Measurements from ENCODE around the gene SDK1.

The SDK1 gene

DNA sequence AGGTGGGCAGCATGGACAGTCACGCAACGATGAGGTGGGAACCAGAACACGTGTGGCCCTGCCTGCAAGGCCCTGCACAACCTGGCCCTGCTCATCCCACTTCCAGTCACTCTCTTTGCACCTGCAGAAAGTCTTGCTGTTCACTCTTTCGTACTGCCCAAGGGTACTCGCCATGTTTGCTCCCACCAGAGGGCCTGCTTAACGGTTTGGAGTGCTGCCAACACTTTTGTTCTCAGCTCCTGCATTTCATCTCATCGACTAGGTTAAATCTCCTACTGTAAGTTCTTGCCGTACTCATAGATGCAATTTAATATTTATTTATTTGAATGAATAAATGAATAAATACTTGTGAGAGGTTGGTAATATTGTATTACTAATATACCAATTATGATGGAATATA is 315.3 kb downstream of the SDK1 start:
- no peak overlapping the region for H3K4me2 ChIP-seq (ENCODE audit: low read length)
- H3K27ac ChIP-seq (ENCODE audit: low read depth, low read length): no peak overlapping the region
- no peak overlapping the region for H3K14ac ChIP-seq (ENCODE audit: low read length)
- H3K27me3 ChIP-seq (ENCODE audit: insufficient read depth, low read length): no peaks in the 10 kb centered on the region
- H2BK12ac ChIP-seq (ENCODE audit: low read length): no peak overlapping the region
- no peak overlapping the region for H2AK5ac ChIP-seq (ENCODE audit: low read length)
- no peak overlapping the region for H3K9ac ChIP-seq (ENCODE audit: low read length)
- no CpG with 5 or more reads among the region's 8 CpGs for WGBS (ENCODE audit: extremely low coverage, insufficient coverage, insufficient read length)
- no peaks in the 10 kb centered on the region for H3K79me1 ChIP-seq (ENCODE audit: low read length)
- no peak overlapping the region for H4K8ac ChIP-seq (ENCODE audit: low read depth, low read length)
- H2BK5ac ChIP-seq (ENCODE audit: low read depth, low read length, poor library complexity): no peak overlapping the region
- no peak overlapping the region for H4K91ac ChIP-seq (ENCODE audit: low read depth, low read length)
- H2BK120ac ChIP-seq (ENCODE audit: insufficient read depth, low read length, poor library complexity): no peak overlapping the region
- H4K12ac ChIP-seq (ENCODE audit: low read depth, low read length): no peak overlapping the region
- H3K4me1 ChIP-seq (ENCODE audit: control insufficient read depth in 1 of 2, insufficient read depth in 2 of 2, low read length in 2 of 2): no peaks in the 10 kb centered on the region
- H3K23ac ChIP-seq (ENCODE audit: low read length): no peak overlapping the region
- H3K4ac ChIP-seq (ENCODE audit: low read depth, low read length): no peak overlapping the region
- peaks cover 0 to 3% of the 10 kb centered on the region in 2 experiments for H3K36me3 ChIP-seq (ENCODE audit: control insufficient read depth in 1 of 2, insufficient read depth in 2 of 2, low read length in 2 of 2)
- H3K18ac ChIP-seq (ENCODE audit: low read length): peak overlapping the region; percentile 8
- H3K79me2 ChIP-seq (ENCODE audit: control insufficient read depth, insufficient read depth, low read length, poor library complexity): no peaks in the 10 kb centered on the region
- no peaks in the 10 kb centered on the region for H3K9me3 ChIP-seq (ENCODE audit: insufficient read depth, low read depth, low read length)
- H2AFZ ChIP-seq (ENCODE audit: insufficient read depth, low read length, poor library complexity): no peak overlapping the region
- no peak overlapping the region for H3K4me3 ChIP-seq (ENCODE audit: low read depth, low read length)
- no peak for DNase-seq

DNA sequence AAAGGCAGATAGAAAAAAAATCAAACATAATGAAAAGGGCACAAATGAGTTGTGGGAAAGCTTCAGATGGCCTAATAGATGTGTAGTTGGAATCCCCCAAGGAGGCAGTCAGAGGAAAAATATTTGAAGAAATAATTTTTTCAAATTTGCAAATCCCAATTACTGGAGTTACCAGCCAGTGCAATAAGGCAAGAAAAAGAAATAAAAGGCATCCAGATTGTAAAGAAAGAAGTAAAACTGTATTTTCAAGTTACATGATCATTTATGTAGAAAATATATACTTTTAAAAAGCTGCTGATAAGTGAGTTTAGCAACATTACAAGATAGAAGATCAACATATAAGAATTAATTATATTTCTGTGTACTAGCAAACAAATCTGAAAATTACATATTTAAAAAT is 329.0 kb downstream of the SDK1 start:
- Histone ChIP-seq H2AK5ac (ENCODE audit: low read length) (no peak overlapping the region), H4K91ac (ENCODE audit: low read depth, low read length) (no peak overlapping the region), H3K14ac (ENCODE audit: low read length) (no peak overlapping the region), H3K4me1 (ENCODE audit: control insufficient read depth in 1 of 2, insufficient read depth in 2 of 2, low read length in 2 of 2) (no peaks in the 10 kb centered on the region), H3K9ac (ENCODE audit: low read length) (no peak overlapping the region), H3K9me3 (ENCODE audit: insufficient read depth, low read depth, low read length) (no peaks in the 10 kb centered on the region), H3K23ac (ENCODE audit: low read length) (no peak overlapping the region), H3K79me1 (ENCODE audit: low read length) (no peaks in the 10 kb centered on the region), H3K27ac (ENCODE audit: low read depth, low read length) (no peak overlapping the region), H3K4me2 (ENCODE audit: low read length) (no peak overlapping the region), H3K4ac (ENCODE audit: low read depth, low read length) (no peak overlapping the region), H2BK120ac (ENCODE audit: insufficient read depth, low read length, poor library complexity) (no peak overlapping the region), H2AFZ (ENCODE audit: insufficient read depth, low read length, poor library complexity) (no peak overlapping the region), H3K36me3 (ENCODE audit: control insufficient read depth in 1 of 2, insufficient read depth in 2 of 2, low read length in 2 of 2) (peaks cover 9 to 10% of the 10 kb centered on the region in 2 experiments), H2BK12ac (ENCODE audit: low read length) (no peak overlapping the region), H2BK5ac (ENCODE audit: low read depth, low read length, poor library complexity) (no peak overlapping the region), H3K18ac (ENCODE audit: low read length) (no peak overlapping the region), H3K79me2 (ENCODE audit: control insufficient read depth, insufficient read depth, low read length, poor library complexity) (no peaks in the 10 kb centered on the region), H4K8ac (ENCODE audit: low read depth, low read length) (no peak overlapping the region), H4K12ac (ENCODE audit: low read depth, low read length) (no peak overlapping the region), H3K4me3 (ENCODE audit: low read depth, low read length) (no peak overlapping the region), H3K27me3 (ENCODE audit: insufficient read depth, low read length) (no peaks in the 10 kb centered on the region)
- DNase-seq: no peak

DNA sequence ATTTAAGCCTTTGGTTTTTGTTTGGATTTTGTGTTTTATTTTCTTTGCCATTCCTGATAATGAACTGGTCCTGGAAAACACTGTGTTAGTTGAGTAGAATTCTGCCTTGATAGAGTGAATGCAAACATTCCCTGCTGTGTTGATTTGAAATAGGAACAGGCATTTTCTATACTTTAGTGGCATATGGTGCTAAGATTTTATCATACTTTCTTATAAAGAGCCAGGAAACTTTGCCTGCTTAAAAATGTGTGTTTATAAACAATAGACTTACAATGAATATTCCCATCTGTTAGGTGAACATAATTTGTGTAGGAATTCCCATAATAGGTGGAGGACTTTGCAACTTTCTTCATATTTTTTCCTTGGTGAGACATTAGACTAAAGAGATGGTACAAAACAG is 333.3 kb downstream of the SDK1 start:
- Histone ChIP-seq H3K9ac (ENCODE audit: low read length) (no peak overlapping the region), H3K4me1 (ENCODE audit: control insufficient read depth in 1 of 2, insufficient read depth in 2 of 2, low read length in 2 of 2) (no peaks in the 10 kb centered on the region), H3K4me2 (ENCODE audit: low read length) (no peak overlapping the region), H2BK5ac (ENCODE audit: low read depth, low read length, poor library complexity) (no peak overlapping the region), H3K4ac (ENCODE audit: low read depth, low read length) (no peak overlapping the region), H3K79me2 (ENCODE audit: control insufficient read depth, insufficient read depth, low read length, poor library complexity) (no peaks in the 10 kb centered on the region), H2AFZ (ENCODE audit: insufficient read depth, low read length, poor library complexity) (no peak overlapping the region), H3K27me3 (ENCODE audit: insufficient read depth, low read length) (no peaks in the 10 kb centered on the region), H2BK12ac (ENCODE audit: low read length) (no peak overlapping the region), H3K36me3 (ENCODE audit: control insufficient read depth in 1 of 2, insufficient read depth in 2 of 2, low read length in 2 of 2) (peaks cover 3 to 7% of the 10 kb centered on the region in 2 experiments), H4K91ac (ENCODE audit: low read depth, low read length) (no peak overlapping the region), H4K8ac (ENCODE audit: low read depth, low read length) (no peak overlapping the region), H3K14ac (ENCODE audit: low read length) (no peak overlapping the region), H4K12ac (ENCODE audit: low read depth, low read length) (no peak overlapping the region), H3K9me3 (ENCODE audit: insufficient read depth, low read depth, low read length) (no peaks in the 10 kb centered on the region), H3K4me3 (ENCODE audit: low read depth, low read length) (no peak overlapping the region), H3K23ac (ENCODE audit: low read length) (no peak overlapping the region), H3K79me1 (ENCODE audit: low read length) (no peaks in the 10 kb centered on the region), H3K27ac (ENCODE audit: low read depth, low read length) (no peak overlapping the region), H2AK5ac (ENCODE audit: low read length) (no peak overlapping the region), H2BK120ac (ENCODE audit: insufficient read depth, low read length, poor library complexity) (no peak overlapping the region), H3K18ac (ENCODE audit: low read length) (no peak overlapping the region)
- DNase-seq: no peak

GRCh38 chr7:3636131-3636860 is 335.2 kb downstream of the SDK1 start:
- Histone ChIP-seq H3K23ac (ENCODE audit: low read length) (no peak overlapping the region), H4K8ac (ENCODE audit: low read depth, low read length) (no peak overlapping the region), H3K9ac (ENCODE audit: low read length) (no peak overlapping the region), H2BK5ac (ENCODE audit: low read depth, low read length, poor library complexity) (no peak overlapping the region), H3K4me3 (ENCODE audit: low read depth, low read length) (no peak overlapping the region), H3K36me3 (ENCODE audit: control insufficient read depth in 1 of 2, insufficient read depth in 2 of 2, low read length in 2 of 2) (peaks cover 2 to 4% of the 10 kb centered on the region in 2 experiments), H3K4me2 (ENCODE audit: low read length) (no peak overlapping the region), H4K12ac (ENCODE audit: low read depth, low read length) (no peak overlapping the region), H3K4ac (ENCODE audit: low read depth, low read length) (no peak overlapping the region), H3K27ac (ENCODE audit: low read depth, low read length) (no peak overlapping the region), H3K14ac (ENCODE audit: low read length) (no peak overlapping the region), H2BK12ac (ENCODE audit: low read length) (no peak overlapping the region), H3K79me2 (ENCODE audit: control insufficient read depth, insufficient read depth, low read length, poor library complexity) (no peaks in the 10 kb centered on the region), H3K27me3 (ENCODE audit: insufficient read depth, low read length) (no peaks in the 10 kb centered on the region), H3K9me3 (ENCODE audit: insufficient read depth, low read depth, low read length) (no peaks in the 10 kb centered on the region), H2BK120ac (ENCODE audit: insufficient read depth, low read length, poor library complexity) (no peak overlapping the region), H2AFZ (ENCODE audit: insufficient read depth, low read length, poor library complexity) (no peak overlapping the region), H3K4me1 (ENCODE audit: control insufficient read depth in 1 of 2, insufficient read depth in 2 of 2, low read length in 2 of 2) (no peaks in the 10 kb centered on the region), H4K91ac (ENCODE audit: low read depth, low read length) (no peak overlapping the region), H3K18ac (ENCODE audit: low read length) (no peak overlapping the region), H3K79me1 (ENCODE audit: low read length) (no peaks in the 10 kb centered on the region), H2AK5ac (ENCODE audit: low read length) (no peak overlapping the region)
- WGBS (ENCODE audit: extremely low coverage, insufficient coverage, insufficient read length): no CpG with 5 or more reads among the region's 6 CpGs
- no peak for DNase-seq

Measured in trophoblast cell (in vitro differentiated cells and primary cell).